Activated CD8-positive, alpha-beta memory T cell treated with anti-CD3 and anti-CD28 coated beads for 24 hours (primary cell): Measurements from ENCODE around the gene ATAD3C.
A peak's percentile ranks its signal among the peaks of the same experiment; 100 is the strongest.
"Not testable (repeated sequence)": the region's sequence is repeated elsewhere in the genome, so short reads cannot be mapped to it uniquely, and the experiment has no call there.

Experiments used
- DNase-seq: peaks from one replicate; pipeline ENCODE4 v3.0.0-alpha.2; 2020

The ATAD3C gene, protein sequence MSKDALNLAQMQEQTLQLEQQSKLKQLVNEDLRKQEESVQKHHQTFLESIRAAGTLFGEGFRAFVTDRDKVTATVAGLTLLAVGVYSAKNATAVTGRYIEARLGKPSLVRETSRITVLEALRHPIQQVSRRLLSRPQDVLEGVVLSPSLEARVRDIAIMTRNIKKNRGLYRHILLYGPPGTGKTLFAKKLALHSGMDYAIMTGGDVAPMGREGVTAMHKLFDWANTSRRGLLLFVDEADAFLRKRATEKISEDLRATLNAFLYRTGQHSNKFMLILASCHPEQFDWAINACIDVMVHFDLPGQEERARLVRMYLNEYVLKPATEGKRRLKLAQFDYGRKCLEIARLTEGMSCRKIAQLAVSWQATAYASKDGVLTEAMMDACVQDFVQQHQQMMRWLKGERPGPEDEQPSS

DNA sequence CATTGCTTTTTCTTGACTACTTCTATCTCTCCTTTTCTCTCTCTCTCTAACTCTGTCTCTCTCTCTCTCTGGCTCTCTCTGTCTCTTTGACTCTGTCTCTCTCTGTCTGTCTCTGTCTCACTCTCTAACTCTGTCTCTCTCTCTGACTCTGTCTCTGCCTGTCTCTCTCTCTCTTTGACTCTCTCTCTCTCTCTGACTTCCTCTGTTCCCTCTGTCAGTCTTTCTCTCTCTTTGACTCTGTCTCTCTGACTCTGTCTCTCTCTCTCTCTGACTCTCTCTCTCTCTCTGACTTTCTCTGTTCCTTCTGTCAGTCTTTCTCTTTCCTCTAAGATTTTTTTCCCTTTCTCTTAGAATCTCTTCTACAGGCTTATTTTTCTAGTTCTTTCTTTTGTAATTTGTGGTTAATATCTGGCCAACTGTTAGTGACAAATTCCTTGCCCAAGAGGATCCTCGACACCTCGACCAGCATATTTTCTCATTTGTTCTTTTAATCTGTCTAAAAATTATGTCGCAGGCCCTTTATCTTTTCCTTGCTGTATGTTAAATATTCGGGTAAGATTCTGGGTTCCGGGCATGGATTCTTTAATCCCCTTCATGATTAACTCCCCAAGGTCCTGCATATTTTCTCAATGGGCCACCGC, at the start of gene ATAD3C:
Gene ATAD3C, plus strand, starts transcription at position 591 of the 641 bp plus-strand sequence. CDS start 995 bp downstream, outside the sequence.
- no peak for DNase-seq

GRCh38 chr1:1399872-1400575, 49.5 kb upstream of the ATAD3C start:
- no peak for DNase-seq

DNA sequence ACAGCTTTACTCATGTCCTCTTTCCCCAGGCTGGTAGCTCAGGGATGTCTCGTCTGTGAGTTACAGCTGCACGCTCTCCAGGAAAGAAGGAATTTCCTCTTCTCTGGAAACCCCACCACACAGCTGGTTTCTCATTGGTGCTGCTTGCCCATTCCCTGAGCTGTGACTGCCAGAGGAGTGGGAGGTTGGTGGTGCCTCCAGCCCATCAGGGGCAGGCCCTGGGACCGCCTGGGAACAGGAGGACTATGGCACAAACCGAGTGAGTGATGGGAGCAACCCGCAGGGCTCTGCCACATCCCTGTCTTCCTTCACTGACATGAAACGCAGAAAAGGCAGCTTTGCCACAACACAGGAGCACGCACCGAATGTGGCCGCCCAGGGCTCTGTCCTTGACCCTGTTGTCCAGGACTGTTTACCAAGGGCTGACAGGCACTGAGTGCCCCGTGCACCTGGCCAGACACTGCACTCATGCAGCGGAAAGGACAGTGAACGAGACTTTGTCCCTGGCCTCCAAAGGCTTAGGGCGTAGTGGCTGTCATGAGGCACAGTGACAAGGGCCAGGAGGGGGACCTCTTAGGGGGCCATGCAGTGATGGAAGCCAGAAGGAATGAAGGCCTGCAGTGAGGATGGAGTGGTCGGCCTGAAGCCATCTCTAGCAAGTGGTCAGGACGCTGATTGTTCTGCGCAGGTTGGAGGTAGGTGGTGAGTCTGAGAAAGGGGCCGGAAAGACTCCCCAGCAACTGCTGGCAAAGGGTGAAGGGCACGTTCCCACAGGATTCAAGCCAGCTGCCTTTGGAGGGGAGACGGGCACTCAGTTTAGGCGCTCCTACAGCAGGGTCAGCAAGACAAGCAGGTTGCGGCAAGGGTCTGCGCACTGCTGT, 48.7 kb upstream of the ATAD3C start:
- DNase-seq, result no peak

- no peak for DNase-seq
Measured at GRCh38 chr1:1401457-1402010, 48.0 kb upstream of the ATAD3C start.

DNA sequence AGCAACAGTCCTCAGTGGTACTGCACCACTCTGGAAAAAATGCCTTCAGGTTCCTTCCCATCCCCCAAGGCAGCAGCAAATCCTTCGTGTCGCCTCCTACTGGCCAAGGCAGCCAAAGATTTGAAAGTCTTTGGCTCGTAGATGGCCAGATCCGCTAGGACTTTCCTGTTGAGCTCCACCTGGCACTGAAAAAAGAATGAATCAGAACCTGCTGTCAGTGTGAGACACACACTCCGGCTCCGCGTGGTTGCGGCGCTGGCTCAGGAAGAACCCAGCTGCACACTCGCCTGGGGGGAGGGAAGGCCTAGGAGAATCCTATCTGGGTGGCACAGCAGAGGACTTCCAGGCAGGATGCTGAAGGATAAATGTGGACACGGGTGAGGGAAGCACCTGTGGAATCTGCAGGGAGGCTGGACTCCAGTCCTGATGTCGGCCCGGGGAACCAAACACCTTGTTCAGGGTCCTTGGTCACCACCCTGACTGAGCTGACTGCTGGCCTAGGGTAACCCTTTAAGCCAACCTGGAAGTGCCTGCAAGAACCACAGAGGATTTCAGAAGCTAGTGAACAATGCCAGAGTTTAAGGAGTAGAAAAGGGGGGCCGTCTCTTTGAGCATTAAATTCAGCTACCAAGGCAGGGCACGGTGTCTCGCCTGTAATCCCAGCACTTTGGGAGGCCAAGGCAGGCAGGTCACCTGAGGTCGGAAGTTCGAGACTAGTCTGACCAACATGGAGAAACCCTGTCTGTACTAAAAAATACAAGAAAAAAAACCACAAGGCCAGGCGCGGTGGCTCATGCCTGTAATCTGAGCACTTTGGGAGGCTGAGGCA, 47.2 kb upstream of the ATAD3C start:
- DNase-seq, result peak; percentile 67

GRCh38 chr1:1402901-1403392, 46.5 kb upstream of the ATAD3C start:
- DNase-seq, result not testable (repeated sequence)

- no peak for DNase-seq
Measured at GRCh38 chr1:1403653-1404052, 45.8 kb upstream of the ATAD3C start.

DNA sequence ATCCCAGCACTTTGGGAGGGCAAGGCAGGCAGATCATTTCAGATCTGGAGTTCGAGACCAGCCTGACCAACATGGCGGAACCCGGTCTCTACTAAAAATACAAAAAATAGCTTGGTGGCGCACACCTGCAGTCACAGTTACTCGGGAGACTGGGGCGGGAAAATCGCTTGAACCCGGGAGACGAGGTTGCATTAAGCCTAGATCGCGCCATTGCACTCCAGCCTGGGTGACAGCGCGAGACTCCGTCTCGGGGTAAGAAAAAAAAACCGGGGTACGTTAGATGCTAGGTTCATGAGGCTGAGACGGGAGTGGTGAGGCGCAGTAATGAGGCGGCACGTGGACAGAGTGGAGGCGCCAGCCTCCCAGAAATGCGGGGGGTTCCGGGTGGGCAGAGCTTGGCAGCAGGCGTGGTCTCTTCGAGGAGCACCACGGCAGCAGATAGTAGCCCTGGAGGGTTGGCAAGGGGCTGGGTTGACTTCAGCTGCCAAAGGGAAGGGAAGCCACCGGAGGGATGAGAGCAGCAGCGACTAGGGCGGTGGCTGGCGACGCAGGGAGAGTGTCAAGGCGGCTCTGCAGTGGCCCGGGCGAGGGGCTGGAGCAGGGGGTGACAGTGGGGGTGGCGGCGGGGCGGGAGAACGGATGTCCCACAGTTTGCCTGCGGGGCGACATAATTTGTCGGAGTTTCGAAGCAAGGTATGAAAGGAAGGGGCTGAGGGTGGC, 43.2 kb upstream of the ATAD3C start:
- DNase-seq, result no peak

DNA sequence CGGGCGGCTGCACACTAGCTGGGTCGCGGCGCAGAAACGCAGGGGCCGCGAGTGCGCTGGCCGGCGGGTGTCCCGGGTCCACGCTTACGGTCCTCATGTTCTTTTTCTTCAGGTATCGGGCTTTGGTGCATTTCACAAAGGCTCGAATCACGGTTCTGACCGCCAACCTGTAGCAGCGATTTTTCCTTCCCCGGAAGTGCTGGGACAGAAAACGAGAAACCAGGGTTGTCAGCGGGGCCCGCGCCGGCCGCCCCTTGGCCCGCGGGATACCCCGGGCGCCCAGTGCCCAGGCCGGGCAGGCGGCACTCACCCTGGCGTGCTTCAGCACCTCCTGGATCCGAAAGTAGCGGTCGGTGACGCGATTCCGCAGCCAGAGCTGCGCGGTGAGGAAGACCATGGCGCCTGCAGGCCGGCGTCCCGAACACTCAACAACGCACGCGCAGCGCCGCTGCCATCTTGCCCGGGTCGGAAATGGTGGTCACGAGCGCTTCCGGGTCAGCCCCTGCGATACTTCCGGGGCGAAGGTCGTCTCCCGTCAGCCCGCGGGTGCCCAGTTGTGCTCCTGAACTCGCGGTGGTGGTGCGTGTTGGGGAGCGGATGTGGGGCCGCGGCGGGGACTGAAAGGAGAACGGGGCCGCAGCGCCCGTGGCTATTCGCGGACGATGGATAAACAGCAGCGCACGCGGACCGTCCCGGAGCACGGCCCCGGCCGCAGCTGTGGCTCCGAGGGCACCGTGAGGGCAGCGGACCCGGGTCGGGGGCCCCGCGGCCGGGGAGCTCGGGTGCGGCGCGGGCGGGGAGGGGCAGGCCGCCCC, 42.5 kb upstream of the ATAD3C start, which contains the start of gene MRPL20:
Gene MRPL20, minus strand, starts transcription at position 473 of the 815 bp plus-strand sequence. Its CDS starts 76 bp downstream, at position 397.
- peak; percentile 97 for DNase-seq

- no peak for DNase-seq
Measured at GRCh38 chr1:1407636-1408318, 41.7 kb upstream of the ATAD3C start.

DNA sequence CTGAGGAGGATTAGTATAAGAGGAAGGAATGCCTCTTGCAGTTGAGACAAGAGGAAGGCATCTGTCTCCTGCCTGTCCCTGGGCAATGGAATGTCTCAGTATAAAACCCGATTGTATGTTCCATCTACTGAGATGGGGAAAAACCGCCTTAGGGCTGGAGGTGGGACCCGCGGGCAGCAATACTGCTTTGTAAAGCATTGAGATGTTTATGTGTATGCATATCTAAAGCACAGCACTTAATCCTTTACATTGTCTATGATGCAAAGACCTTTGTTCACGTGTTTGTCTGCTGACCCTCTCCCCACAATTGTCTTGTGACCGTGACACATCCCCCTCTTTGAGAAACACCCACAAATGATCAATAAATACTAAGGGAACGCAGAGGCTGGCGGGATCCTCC, 39.3 kb upstream of the ATAD3C start:
- DNase-seq, result not testable (repeated sequence)

- no peak for DNase-seq
Measured at GRCh38 chr1:1411626-1412025, 37.9 kb upstream of the ATAD3C start.

- not testable (repeated sequence) for DNase-seq
Measured at GRCh38 chr1:1412311-1412902, 37.1 kb upstream of the ATAD3C start.

DNA sequence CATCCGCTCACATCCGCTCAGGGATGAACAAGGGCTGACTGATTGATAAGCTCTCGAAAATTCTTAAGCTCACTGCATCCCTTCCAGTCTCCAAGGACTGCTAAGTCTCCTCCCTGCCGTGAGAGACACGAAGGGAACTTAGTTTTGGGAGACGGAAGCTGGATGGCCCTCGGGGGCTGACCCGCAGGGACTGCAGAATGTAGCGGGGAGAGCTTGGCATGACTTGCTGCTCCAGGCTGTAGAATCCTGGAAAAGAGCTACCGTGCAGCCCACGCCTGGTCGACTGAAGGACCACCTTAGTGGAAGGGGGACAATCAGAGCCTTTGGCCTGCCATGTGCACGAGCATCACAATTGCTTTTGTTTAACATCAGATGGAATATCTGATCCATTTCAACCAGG, 33.7 kb upstream of the ATAD3C start:
- DNase-seq, result no peak

GRCh38 chr1:1417396-1417795, 32.1 kb upstream of the ATAD3C start:
- not testable (repeated sequence) for DNase-seq

DNA sequence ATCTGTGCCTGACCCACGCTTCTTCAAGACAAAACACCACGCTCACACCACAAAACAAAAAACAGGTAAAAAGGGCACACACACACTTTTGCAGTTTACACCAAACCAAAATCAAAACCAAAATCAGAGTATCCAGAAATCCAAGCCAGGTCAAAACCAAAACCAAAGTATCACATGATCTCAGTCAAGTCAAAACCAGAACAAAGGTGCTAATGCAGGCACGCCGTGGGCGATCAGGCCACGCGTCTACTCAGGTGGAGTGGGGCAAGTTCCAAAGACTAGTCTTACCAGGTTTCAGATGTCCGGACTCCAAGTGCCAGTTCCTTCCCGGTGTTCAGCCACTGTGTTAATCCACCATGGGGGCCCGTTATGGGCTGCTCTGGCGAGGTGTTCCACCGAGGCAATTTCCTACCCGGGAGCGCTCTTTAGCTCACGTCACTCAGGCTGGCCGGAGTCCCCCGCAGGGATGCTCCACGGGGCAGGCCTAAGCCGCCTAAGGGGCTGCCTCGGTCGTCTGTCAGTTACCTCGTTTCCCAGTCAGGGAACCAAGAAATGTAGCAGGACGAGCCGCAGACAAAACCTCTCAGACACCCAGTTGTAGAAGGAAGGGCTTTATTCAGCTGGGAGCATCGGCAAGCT, 31.5 kb upstream of the ATAD3C start:
- not testable (repeated sequence) for DNase-seq

GRCh38 chr1:1418464-1419362, 30.8 kb upstream of the ATAD3C start:
- DNase-seq, result no peak
